Esophagus (tissue), 2 donors: Measurements from ENCODE around the gene NSG1. TPM values are rescaled to one million over a fixed set of nuclear protein-coding genes. Genes with fewer than 3 reads are reported as not detected.

Source experiments
- H3K27ac ChIP-seq, 2 donors: one replicate each; pipeline ENCODE4 v1.5.1; 2013; ENCODE audit warnings: low read depth in 2 of 2, mild to moderate bottlenecking in 2 of 2, inconsistent platforms in 1 of 2, low read length in 1 of 2, moderate library complexity in 1 of 2
- H3K27me3 ChIP-seq, 2 donors: one replicate each; pipeline ENCODE4 v1.6.1; 2013; ENCODE audit warnings: low read length in 2 of 2, control low read depth in 1 of 2, mild to moderate bottlenecking in 1 of 2; ENCODE audit not compliant: insufficient read depth in 2 of 2, control insufficient read depth in 1 of 2
- H3K36me3 ChIP-seq, 2 donors: one replicate each; pipeline ENCODE4 v1.6.1; 2013; ENCODE audit warnings: low read length in 1 of 2; ENCODE audit not compliant: control insufficient read depth in 2 of 2, insufficient read depth in 2 of 2
- H3K4me1 ChIP-seq, 2 donors: one replicate each; pipeline ENCODE4 v1.6.1; 2013; ENCODE audit warnings: low read length in 1 of 2; ENCODE audit not compliant: control insufficient read depth in 2 of 2, insufficient read depth in 2 of 2
- H3K4me3 ChIP-seq, 2 donors: one replicate each; pipeline ENCODE4 v1.5.1; 2013; ENCODE audit warnings: low read length in 2 of 2, mild to moderate bottlenecking in 2 of 2, low read depth in 1 of 2, moderate library complexity in 1 of 2
- H3K9me3 ChIP-seq, 2 donors: one replicate each; pipeline ENCODE4 v1.6.1; 2013; ENCODE audit warnings: mild to moderate bottlenecking in 2 of 2, low read depth in 1 of 2, low read length in 1 of 2, moderate library complexity in 1 of 2; ENCODE audit not compliant: control insufficient read depth in 2 of 2, insufficient read depth in 1 of 2
- WGBS, 2 donors: extraction: QIAGEN DNeasy Blood & Tissue Kit; methylation state at CpG; one replicate each; pipeline ENCODE4 v1.1.7; 2013; 5-methylcytosine and 5-hydroxymethylcytosine counted together
- polyA plus RNA-seq, 2 donors: library from polyadenylated mRNA; stranded (reverse); fragments of 200-250 nt; gene quantifications; one replicate each; pipeline ENCODE4 v1.2.3, GENCODE V29; 2013
- donor health status: healthy with polysubstance abuse.
- donor health status: Bipolar disorder and iron deficiency.

NSG1 gene
- polyA plus RNA-seq, 2 donors, result 11.3 to 23.6 TPM

DNA sequence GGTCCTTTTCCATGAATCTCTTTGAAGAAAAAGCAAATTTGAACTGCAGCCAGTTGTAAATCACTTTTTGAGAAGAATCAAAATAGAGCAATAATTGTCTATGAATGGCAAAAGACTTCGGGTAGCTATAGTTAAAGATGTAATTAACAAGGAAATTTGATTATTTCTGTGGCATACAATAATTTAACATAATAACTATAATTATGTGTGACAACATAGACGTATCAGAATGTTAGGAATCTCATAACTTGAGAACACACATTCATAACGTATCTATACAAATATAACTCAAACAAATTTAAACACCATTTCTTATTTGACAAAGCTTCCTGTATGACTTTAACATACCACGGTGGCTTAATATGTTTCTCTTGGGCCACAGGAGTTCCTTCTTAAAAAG lies 36.0 kb upstream of the NSG1 start:
- Histone ChIP-seq H3K27ac (no peak overlapping the region), H3K4me1 (no peaks in the 10 kb centered on the region), H3K9me3 (no peaks in the 10 kb centered on the region), H3K36me3 (no peaks in the 10 kb centered on the region), H3K27me3 (no peaks in the 10 kb centered on the region), H3K4me3 (no peak overlapping the region)
- 70 to 75% methylated on average over 4 of the region's 4 CpGs for WGBS, 2 donors

GRCh38 chr4:4355302-4355701 lies 31.6 kb upstream of the NSG1 start:
- H3K27me3 ChIP-seq, result no peaks in the 10 kb centered on the region
- 45 to 50% methylated on average over 1 of the region's 1 CpG for WGBS, 2 donors
- H3K4me3 ChIP-seq, result no peak overlapping the region
- H3K27ac ChIP-seq, result no peak overlapping the region
- H3K9me3 ChIP-seq, result no peaks in the 10 kb centered on the region
- no peaks in the 10 kb centered on the region for H3K4me1 ChIP-seq
- H3K36me3 ChIP-seq, result no peaks in the 10 kb centered on the region

- WGBS, 2 donors, result 66 to 70% methylated on average over 24 to 26 of the region's 26 CpGs
These were observed 30.5 kb upstream of the NSG1 start for GRCh38 chr4:4356106-4357041.

DNA sequence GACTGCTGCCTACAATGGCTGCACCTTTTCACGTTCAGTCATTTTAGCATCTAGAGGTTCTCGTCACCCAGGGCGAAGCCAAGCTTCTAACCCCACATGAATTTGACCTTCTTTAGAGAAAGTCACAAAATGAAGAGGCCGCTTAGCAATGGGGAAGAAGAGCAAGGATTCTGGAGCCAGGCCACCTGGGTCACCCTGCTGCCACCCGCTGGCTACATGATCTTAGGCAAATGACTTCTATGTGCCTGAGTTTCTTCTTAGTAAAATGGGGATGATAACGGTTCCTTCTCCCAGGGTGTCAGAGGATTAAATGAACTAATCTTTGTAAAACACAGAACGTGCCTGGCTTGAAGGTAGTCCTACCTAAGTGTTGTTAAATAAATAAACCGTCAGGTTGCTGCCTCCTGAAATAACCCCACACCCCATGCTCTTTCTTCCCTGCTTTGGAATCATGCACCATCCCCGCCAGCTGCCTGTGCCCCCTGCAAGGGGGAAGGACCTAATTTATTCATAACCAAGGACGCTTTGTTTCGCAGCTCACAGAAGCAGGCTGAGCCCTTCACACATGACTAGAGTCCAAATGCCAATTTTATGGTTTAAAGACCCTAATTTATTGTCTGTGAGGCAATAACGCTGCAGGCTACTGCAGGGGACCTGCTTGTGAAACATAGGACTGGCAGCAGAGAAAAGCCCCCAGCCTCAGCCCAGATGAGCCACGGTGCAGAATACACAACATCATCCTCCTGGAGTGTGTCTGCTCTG lies 28.6 kb upstream of the NSG1 start:
- WGBS, 2 donors, result 48 to 51% methylated on average over 13 of the region's 13 CpGs
- Histone ChIP-seq H3K4me3 (no peak overlapping the region), H3K27me3 (no peaks in the 10 kb centered on the region), H3K27ac (no peak overlapping the region), H3K36me3 (no peaks in the 10 kb centered on the region), H3K4me1 (no peaks in the 10 kb centered on the region), H3K9me3 (no peaks in the 10 kb centered on the region)

More at GRCh38 chr4:4356106-4357041, 30.5 kb upstream of the NSG1 start:
- no peak overlapping the region for H3K4me3 ChIP-seq
- H3K4me1 ChIP-seq, result no peaks in the 10 kb centered on the region
- H3K36me3 ChIP-seq, result no peaks in the 10 kb centered on the region
- no peak overlapping the region for H3K27ac ChIP-seq
- no peaks in the 10 kb centered on the region for H3K27me3 ChIP-seq
- no peaks in the 10 kb centered on the region for H3K9me3 ChIP-seq

DNA sequence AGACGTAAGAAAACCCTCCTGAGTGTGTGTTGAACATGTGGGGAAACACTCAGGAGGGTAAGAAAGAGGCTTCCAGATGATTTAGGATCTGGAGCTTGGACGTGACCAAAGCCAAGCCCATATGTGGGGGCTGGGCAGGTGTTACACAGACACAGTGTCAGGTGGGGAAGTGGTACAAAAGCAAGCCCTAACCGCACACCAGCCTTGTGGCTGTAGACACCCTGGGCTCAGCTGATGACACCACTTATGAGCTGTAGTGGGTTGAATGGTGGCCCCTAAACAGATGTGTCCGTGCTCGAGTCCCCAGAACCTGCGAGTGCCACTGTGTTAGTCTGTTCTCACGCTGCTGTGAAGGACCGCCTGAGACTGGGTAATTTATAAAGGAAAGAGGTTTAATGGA lies 25.0 kb upstream of the NSG1 start:
- H3K4me3 ChIP-seq, result no peak overlapping the region
- no peaks in the 10 kb centered on the region for H3K9me3 ChIP-seq
- WGBS, 2 donors, result 82 to 83% methylated on average over 8 of the region's 8 CpGs
- no peaks in the 10 kb centered on the region for H3K27me3 ChIP-seq
- H3K36me3 ChIP-seq, result no peaks in the 10 kb centered on the region
- H3K27ac ChIP-seq, result no peak overlapping the region
- H3K4me1 ChIP-seq, result no peaks in the 10 kb centered on the region

DNA sequence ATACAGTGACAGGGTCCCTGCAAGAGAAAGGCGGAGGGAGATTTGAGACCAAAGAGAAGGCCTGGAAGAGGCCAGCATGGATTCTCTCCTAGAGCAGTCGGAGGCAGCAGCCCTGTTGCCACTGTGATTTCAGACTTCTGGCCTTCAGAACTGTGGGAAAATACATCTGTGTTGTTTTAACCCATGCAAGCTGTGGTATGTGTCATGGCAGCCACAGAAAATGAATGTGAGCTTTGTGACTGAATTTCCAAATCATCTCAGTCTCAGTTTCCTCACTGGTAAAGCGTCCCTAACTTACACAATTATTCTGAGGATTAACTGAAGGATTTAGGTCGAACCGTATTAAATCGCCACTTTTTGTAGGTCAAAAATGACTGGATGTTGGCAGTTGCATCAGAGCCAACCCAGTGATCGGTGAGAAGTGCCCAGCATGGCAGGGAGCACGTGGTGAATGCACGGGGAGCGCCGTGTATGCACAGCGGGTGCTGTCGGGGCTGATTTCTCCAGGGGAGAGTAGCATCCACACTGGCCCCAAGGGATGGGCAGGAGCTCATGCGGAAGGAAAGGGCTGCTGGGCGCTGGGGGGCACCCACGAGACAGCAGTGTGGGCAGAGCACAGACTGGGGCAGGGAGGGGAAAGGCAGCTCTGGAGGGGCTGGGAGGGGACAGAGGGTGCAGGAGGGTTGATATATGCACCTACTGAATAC lies 23.8 kb upstream of the NSG1 start:
- Histone ChIP-seq H3K9me3 (no peaks in the 10 kb centered on the region), H3K36me3 (no peaks in the 10 kb centered on the region), H3K27ac (no peak overlapping the region), H3K27me3 (no peaks in the 10 kb centered on the region), H3K4me3 (no peak overlapping the region), H3K4me1 (no peaks in the 10 kb centered on the region)
- 73 to 81% methylated on average over 16 of the region's 16 CpGs for WGBS, 2 donors

GRCh38 chr4:4364061-4364460 lies 22.8 kb upstream of the NSG1 start:
- no peaks in the 10 kb centered on the region for H3K36me3 ChIP-seq
- no peak overlapping the region for H3K27ac ChIP-seq
- no peaks in the 10 kb centered on the region for H3K27me3 ChIP-seq
- 78% methylated on average over 3 of the region's 3 CpGs for WGBS, 2 donors
- H3K4me1 ChIP-seq, result no peaks in the 10 kb centered on the region
- no peaks in the 10 kb centered on the region for H3K9me3 ChIP-seq
- H3K4me3 ChIP-seq, result no peak overlapping the region

GRCh38 chr4:4364486-4365208 lies 22.3 kb upstream of the NSG1 start:
- Histone ChIP-seq H3K27me3 (no peaks in the 10 kb centered on the region), H3K36me3 (no peaks in the 10 kb centered on the region)
- WGBS, 2 donors, result 73% methylated on average over 9 of the region's 9 CpGs

More at GRCh38 chr4:4364486-4365208, 22.3 kb upstream of the NSG1 start:
- Histone ChIP-seq H3K9me3 (no peaks in the 10 kb centered on the region), H3K4me3 (no peak overlapping the region), H3K27ac (no peak overlapping the region), H3K4me1 (no peaks in the 10 kb centered on the region)
